Epithelial cell of esophagus (primary cell): Measurements from ENCODE around the gene HAND2.

Experiments
- DNase-seq: peaks from one replicate; pipeline ENCODE4 v3.0.0; 2010; ENCODE audit warnings: low read depth
- H3K4me3 ChIP-seq: 2 replicates; pipeline ENCODE4 v1.5.1; 2011; ENCODE audit warnings: mild to moderate bottlenecking, low read length, control low read depth
- CTCF ChIP-seq: IDR thresholded peaks from 2 replicates; pipeline ENCODE4 v1.5.1; 2011; ENCODE audit warnings: low read depth, mild to moderate bottlenecking, low read length, control low read depth, inconsistent platforms; ENCODE audit not compliant: insufficient read depth; ENCODE audit errors: missing control alignments

HAND2 gene

GRCh38 chr4:173529477-173530325 lies at the start of gene HAND2:
TSS of gene HAND2 (minus strand) at chr4:173530229. CDS start at chr4:173529289, 940 bp downstream.
- H3K4me3 ChIP-seq: no peak within 1 kb of the TSS
- DNase-seq: no peak

GRCh38 chr4:173578956-173579355 lies 48.9 kb upstream of the HAND2 start:
- no peak for DNase-seq
- no peak overlapping the region for H3K4me3 ChIP-seq
- TF ChIP-seq CTCF: no peak

More at GRCh38 chr4:173529477-173530325, at the start of gene HAND2:
- no peak for TF ChIP-seq CTCF

- DNase-seq: no peak
- H3K4me3 ChIP-seq: no peak overlapping the region
- TF ChIP-seq CTCF: no peak
Observed at GRCh38 chr4:173577963-173578362, 47.9 kb upstream of the HAND2 start.

GRCh38 chr4:173575482-173576152 lies 45.6 kb upstream of the HAND2 start:
- no peak for TF ChIP-seq CTCF
- DNase-seq: no peak
- H3K4me3 ChIP-seq: no peak overlapping the region

- TF ChIP-seq CTCF: no peak
- DNase-seq: no peak
- no peak overlapping the region for H3K4me3 ChIP-seq
Observed at GRCh38 chr4:173573725-173574124, 43.7 kb upstream of the HAND2 start.

GRCh38 chr4:173573286-173573685 lies 43.3 kb upstream of the HAND2 start:
- H3K4me3 ChIP-seq: no peak overlapping the region
- no peak for TF ChIP-seq CTCF
- no peak for DNase-seq
